HG02798 (cell line): ENCODE measurements around the gene IST1.

ENCODE experiments used
- ATAC-seq: cut with Tn5 transposase; IDR thresholded peaks from one replicate; pipeline ENCODE4 v1.9.1; 2021; ENCODE audit warnings: mild to moderate bottlenecking; ENCODE audit not compliant: unreplicated experiment, poor library complexity

The IST1 gene

DNA sequence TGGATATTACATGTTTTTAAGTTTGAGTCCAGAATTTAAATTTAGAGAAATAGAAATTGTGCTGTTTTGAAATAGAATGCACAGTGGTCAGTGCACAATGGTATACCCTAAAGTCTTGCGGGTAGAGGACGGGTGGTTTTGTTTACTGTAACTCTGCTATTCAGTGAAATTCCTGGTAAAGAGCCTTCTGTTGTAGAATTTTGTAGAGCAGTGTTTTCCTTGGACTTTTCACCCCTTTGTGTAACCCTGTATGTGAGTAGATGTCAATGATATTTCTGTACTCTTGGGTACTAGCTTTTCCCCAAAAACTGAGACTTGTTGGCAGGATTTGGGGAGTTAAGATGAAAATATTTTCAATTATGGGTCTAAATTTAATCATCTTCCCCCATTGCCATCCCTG is 19.5 kb downstream of the IST1 start:
- no peak for ATAC-seq

DNA sequence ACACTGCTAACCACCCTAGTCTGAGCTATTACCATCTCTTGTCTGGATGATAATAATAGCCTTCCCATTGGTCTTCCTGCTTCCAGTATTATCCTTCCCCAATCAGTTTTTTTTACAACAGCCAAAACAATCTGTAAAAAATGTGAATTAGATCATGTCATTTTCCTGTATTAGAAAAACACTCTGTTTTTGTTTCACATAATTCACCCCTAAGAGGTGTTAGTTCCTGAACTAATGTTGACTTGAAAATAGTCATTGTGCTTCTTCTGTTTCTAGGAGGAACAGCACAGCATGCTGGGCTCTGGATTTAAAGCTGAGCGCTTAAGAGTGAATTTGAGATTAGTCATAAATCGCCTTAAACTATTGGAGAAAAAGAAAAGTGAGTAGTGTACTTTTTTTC is 20.0 kb downstream of the IST1 start:
- no peak for ATAC-seq

GRCh38 chr16:71916397-71916920 is 21.1 kb downstream of the IST1 start:
- ATAC-seq, result no peak

- ATAC-seq, result no peak
These were observed 22.6 kb downstream of the IST1 start for GRCh38 chr16:71917900-71918299.

GRCh38 chr16:71919035-71919434 is 23.7 kb downstream of the IST1 start:
- ATAC-seq, result peak; percentile 84

GRCh38 chr16:71920658-71921057 is 25.3 kb downstream of the IST1 start:
- ATAC-seq, result no peak

- no peak for ATAC-seq
These were observed 28.8 kb downstream of the IST1 start for GRCh38 chr16:71923941-71924690.

GRCh38 chr16:71924710-71925109 is 29.4 kb downstream of the IST1 start:
- ATAC-seq, result no peak

- ATAC-seq, result no peak
These were observed 32.1 kb downstream of the IST1 start for GRCh38 chr16:71927383-71927782.

GRCh38 chr16:71927787-71928186 is 32.5 kb downstream of the IST1 start:
- no peak for ATAC-seq

DNA sequence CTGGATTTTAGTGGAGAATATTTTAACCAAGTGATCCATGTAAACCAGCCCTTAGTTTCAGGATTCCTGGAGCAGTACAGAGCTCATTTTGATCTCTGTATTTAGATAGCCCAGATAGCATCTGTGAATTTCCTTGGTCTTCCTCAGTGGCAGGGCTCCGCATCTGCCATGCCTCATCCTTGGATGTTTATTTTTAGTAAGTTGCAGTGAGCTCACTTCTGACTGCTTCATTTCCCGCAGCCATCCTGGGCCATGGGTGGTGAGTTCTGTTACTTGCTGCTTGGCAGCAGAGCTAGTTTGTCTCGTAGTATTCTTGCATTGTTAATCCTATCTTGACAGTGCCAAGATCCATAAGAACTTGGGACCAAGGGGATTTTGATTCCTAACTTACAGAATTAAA is 33.7 kb downstream of the IST1 start:
- no peak for ATAC-seq

- ATAC-seq, result no peak
These were observed 34.8 kb downstream of the IST1 start for GRCh38 chr16:71930013-71930563.

DNA sequence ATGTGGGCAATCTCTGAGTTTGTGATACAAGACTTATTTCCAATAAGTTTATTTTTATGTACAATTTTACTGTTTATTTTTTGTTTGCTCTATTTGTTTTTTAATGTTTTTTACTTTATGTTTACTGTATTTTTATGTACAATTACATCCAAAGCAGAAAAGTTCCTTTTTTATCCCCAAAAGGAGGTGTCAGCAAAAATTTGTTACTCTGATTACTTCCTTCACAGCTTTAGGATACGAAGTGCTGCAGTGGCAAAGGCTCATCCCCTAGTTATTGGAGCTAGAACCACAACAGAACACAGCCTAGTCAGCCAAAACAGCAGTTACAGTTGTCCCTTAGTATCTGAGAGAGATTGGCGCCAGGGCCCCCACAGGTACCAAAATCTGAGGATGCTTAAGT is 35.7 kb downstream of the IST1 start:
- ATAC-seq, result no peak

GRCh38 chr16:71931599-71931998 is 36.3 kb downstream of the IST1 start:
- ATAC-seq, result no peak

- no peak for ATAC-seq
These were observed 37.7 kb downstream of the IST1 start for GRCh38 chr16:71933017-71933416.

- no peak for ATAC-seq
These were observed 38.8 kb downstream of the IST1 start for GRCh38 chr16:71933913-71934695.

DNA sequence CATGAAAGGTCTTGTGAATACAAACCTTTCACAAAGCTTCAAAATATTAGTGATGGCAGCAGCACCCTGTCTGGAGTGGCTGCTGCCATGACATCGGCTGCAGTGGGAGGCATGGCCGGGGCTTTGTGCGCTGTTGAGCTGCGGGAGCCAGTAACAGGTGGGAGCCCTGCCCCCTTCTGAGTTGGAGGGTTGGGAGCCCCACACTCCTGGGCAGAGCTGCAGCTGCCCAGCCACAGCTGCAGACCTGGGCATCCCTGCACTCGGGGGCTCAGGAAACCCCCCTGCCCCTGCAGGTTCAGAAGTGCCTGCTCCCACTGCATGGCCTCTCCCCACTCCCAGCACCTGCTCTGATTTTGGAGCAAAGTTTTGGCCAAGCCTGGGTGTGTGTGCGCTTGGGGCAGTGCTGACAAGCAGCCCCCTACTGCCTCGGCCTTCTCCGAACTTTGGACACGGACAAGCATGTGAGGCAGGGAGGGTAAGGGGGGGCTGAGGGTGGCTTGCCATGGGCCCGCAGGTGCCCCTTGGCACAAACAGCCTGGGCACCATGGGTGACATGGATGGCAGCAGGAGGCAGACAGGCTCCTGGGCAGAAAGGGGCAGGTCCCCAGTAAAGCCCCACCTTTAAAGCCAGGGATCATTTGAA is 42.7 kb downstream of the IST1 start:
- no peak for ATAC-seq

GRCh38 chr16:71943887-71944286 is 48.6 kb downstream of the IST1 start:
- ATAC-seq, result no peak

DNA sequence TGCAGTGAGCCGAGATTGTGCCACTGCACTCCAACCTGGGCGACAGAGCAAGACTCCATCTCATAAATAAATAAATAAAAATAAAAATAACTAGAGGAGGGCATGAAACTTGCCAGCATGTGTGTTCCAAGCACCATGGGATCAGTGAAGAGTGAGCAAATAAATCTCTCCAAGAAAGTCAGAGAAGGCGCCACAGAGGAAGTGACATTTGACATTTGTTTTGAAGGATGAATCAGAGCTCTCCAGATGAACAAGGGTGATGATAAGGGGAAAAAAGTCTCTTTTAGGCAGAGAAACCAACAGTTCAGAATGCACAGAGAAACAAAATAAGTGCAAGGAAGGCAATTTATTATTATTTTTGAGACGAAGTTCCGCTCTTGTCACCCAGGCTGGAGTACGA is 50.3 kb downstream of the IST1 start:
- ATAC-seq, result no peak

GRCh38 chr16:71952825-71953224 is 57.5 kb downstream of the IST1 start:
- no peak for ATAC-seq

GRCh38 chr16:71954180-71954579 is 58.8 kb downstream of the IST1 start:
- ATAC-seq, result no peak
